Activated CD4-positive, CD25-positive, alpha-beta regulatory T cell treated with anti-CD3 and anti-CD28 coated beads, Interleukin-2, amount 50 U/mL, for 72 hours (primary cell): ENCODE results near the gene SCN1B.
"Not testable (repeated sequence)": the region's sequence is repeated elsewhere in the genome, so short reads cannot be mapped to it uniquely, and the experiment has no call there.

Source experiments
- DNase-seq: peaks from one replicate; pipeline ENCODE4 v3.0.0; 2021

Gene SCN1B

GRCh38 chr19:35030257-35031071, at the start of gene SCN1B:
Gene SCN1B (plus strand): TSS chr19:35030470. CDS start chr19:35030821, 351 bp downstream.
- peak; percentile 65 for DNase-seq

- no peak for DNase-seq
These were observed 48.0 kb upstream of the SCN1B start for GRCh38 chr19:34982275-34982674.

DNA sequence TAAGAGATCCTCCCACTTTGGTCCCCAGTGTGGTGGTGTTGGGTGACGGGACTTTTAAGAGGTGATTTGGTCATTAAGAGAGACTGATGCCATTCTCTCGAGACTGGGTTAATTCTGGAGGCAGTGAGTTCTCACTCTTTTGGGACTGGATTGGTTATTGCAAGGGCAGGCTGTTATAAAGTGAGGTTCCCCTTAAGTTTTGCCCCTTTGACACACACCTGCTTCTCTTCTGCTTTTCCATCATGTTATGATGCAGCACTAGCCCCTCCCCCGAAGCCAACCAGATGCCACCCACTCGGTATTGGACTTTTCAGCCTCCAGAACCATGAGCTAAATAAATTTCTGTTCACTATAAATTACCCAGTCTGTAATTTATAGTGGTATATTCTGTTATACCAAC, 46.5 kb upstream of the SCN1B start:
- no peak for DNase-seq

GRCh38 chr19:34984287-34984686, 46.0 kb upstream of the SCN1B start:
- no peak for DNase-seq

- no peak for DNase-seq
These were observed 44.8 kb upstream of the SCN1B start for GRCh38 chr19:34985249-34986022.

DNA sequence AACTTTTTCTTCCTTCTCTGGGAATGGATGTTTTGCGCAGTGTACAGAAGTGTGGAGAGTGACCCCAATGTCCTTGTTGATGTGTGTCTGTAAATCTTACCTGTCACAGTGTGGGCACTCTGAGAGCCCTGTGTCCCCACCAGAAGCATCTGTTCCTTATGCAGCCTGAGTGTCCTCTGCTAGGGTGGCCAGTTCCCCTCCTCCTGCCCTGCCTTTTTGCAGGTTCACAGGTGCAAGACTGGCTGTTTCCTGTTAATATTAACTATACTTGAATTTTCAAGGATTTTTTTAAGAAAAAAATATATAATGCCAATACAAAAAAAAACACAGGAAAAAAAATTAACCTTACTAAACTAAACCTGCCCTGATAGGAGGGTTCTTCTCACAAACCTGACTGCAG, 42.2 kb upstream of the SCN1B start:
- no peak for DNase-seq

- DNase-seq = no peak
These were observed 41.0 kb upstream of the SCN1B start for GRCh38 chr19:34989298-34989697.

GRCh38 chr19:34990578-34991192, 39.6 kb upstream of the SCN1B start:
- DNase-seq = peak; percentile 46

- no peak for DNase-seq
These were observed 38.5 kb upstream of the SCN1B start for GRCh38 chr19:34991542-34992333.

DNA sequence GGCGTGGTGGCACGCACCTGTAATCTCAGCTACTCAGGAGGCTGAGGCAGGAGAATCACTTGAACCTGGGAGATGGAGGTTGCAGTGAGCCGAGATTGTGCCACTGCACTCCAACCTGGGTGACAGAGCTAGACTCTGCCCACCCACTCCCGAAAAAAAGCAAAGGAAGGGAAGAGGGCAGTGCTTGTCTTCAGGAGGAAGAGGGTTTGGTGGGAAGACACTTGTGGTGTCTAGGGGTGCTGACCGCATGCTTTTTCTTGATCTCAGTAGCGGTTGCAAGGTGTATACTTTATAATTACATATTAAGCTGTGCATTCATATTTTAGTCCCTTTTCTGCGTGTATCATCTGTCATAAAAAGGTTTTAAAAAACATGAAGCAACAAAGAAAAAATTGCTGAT, 37.7 kb upstream of the SCN1B start:
- DNase-seq = not testable (repeated sequence)

DNA sequence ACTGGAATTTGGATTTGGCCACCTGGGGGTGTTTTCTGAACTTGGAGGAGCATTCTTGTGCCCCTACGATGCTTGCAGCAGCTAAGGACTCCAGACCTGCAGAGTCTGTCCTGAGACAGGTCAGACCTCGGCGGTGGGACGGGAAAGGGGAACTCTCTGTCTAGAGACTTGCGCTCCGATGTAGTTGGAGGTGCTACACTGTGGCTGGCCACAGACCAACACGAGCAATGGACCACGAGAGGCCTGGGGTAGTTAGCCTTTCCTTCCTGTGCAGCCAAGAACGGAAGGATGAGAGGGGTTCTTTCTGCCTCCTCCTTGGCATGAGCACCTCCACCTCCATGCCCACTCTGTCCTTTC, 36.0 kb upstream of the SCN1B start:
- no peak for DNase-seq

GRCh38 chr19:34994643-34995541, 35.4 kb upstream of the SCN1B start:
- no peak for DNase-seq

GRCh38 chr19:34995551-34995950, 34.7 kb upstream of the SCN1B start:
- no peak for DNase-seq

- no peak for DNase-seq
These were observed 33.1 kb upstream of the SCN1B start for GRCh38 chr19:34997071-34997617.

DNA sequence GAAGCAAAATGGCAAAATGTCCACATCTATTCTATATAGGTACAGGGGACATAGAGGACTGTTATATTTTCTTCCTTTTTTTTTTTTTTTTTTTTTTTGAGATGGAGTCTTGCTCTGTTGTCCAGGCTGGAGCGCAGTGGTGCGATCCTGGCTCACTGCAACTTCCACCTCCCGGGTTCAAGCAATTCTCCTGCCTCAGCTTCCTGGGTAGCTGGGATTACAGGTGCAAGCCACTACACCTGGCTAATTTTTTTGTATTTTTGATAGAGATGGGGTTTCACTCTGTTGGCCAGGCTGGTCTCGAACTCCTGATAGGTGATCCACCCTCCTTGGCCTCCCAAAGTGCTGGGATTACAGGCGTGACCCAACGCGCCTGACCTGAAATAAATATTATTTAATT, 32.0 kb upstream of the SCN1B start:
- not testable (repeated sequence) for DNase-seq

- no peak for DNase-seq
These were observed 31.3 kb upstream of the SCN1B start for GRCh38 chr19:34998777-34999497.

- DNase-seq = peak; percentile 82
These were observed 30.6 kb upstream of the SCN1B start, which contains the start of gene GRAMD1A for GRCh38 chr19:34999498-35000337. Gene GRAMD1A (plus strand): TSS chr19:35000323. CDS start chr19:35000479, 156 bp downstream.

DNA sequence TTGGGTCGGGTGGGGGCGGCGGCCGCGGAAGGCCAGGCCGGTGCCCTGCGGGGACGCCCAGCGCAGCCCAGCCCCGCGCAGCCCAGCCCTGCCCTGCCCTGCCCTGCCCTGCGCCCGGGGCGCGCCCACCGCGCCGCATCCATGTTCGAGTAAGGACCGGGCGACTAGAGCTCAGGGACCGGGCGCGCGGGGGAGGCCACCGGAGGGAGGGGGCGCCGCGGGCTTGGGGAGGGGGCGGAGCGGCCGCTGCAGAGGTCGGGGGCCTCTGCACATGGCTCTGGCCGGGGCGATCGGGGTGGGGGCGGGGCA, 30.0 kb upstream of the SCN1B start:
- DNase-seq = no peak

DNA sequence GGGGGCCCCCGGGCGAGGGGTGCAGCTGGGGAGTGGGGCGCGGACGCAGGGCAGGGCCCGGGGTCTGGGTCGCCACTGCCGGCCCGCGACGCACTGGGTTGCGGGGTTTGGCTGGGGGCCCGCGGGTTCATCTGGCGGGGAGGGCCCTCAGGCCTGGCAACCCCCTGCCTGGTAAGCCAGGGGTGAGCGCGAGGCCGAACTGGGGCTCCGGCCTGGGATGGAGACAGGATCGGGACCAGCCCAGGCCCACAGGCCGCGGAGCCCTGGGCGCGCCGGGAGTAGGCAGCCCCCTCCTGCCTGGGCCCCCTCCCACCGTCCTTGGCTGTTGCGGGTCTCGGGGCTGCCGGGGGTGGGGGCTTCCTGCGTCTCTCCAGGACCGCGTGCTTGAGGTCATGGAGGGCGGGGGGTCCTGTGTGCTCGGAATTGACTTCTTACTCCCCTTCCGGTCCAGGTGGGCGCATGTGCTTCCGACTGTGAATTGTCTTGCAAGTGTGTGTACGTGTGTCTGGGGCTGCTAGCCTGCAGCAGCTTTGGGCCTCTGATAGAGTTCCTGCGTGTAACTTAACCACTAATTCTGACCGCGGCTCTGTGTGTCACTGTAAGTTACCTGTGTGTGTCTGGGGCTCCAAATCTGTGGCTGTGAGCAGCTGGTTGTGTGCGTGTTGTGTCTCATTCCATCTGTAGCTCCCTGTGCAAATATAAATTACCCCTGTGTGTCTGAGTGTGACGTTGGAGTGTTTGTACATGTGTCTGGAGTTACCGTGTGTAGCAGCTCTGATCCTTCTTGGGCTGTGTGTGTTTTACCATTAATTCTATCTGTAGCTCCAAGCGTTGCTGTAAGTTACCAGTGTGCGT, 29.4 kb upstream of the SCN1B start:
- DNase-seq = peak; percentile 54
